Measurements from ENCODE around the gene MAGI1. TPM values are rescaled to one million over a fixed set of nuclear protein-coding genes. Genes with fewer than 3 reads are reported as not detected.

The MAGI1 gene
- total RNA-seq, 2 experiments from 2014 or later: 0.47 to 0.51 TPM

- no peaks in the 10 kb centered on the region for H3K36me3 Mint-ChIP-seq (ENCODE audit: low read depth)
- DNase-seq (no peak), ATAC-seq (no peak)
- no peaks in the 10 kb centered on the region for H3K4me1 Mint-ChIP-seq (ENCODE audit: low read depth)
- no peak for TF ChIP-seq CTCF (IDR thresholded peaks at IDR 0.05)
- H3K9me3 Mint-ChIP-seq: peaks cover 4% of the 10 kb centered on the region
- no peak overlapping the region for H3K4me3 Mint-ChIP-seq
- H3K27me3 Mint-ChIP-seq: no peaks in the 10 kb centered on the region
- POLR2A ChIA-PET: no interaction called here
- no peak overlapping the region for H3K27ac Mint-ChIP-seq
- intact Hi-C loops (cut with micrococcal nuclease): no loop called here
- CTCF ChIA-PET: no interaction called here
Observed at GRCh38 chr3:65935724-65936123, 103.0 kb downstream of the MAGI1 start.

GRCh38 chr3:65930648-65931047 lies 108.1 kb downstream of the MAGI1 start:
- intact Hi-C loops (cut with micrococcal nuclease): no loop called here
- no peak overlapping the region for H3K4me3 Mint-ChIP-seq
- ATAC-seq: no peak

GRCh38 chr3:65928110-65928509 lies 110.6 kb downstream of the MAGI1 start:
- H3K36me3 Mint-ChIP-seq (ENCODE audit: low read depth): no peaks in the 10 kb centered on the region
- peaks cover 2% of the 10 kb centered on the region for H3K9me3 Mint-ChIP-seq
- no peak for DNase-seq
- TF ChIP-seq CTCF (IDR thresholded peaks at IDR 0.05): no peak
- POLR2A ChIA-PET: no interaction called here
- no peak for ATAC-seq
- peaks cover 2% of the 10 kb centered on the region for H3K27me3 Mint-ChIP-seq
- no peaks in the 10 kb centered on the region for H3K4me1 Mint-ChIP-seq (ENCODE audit: low read depth)
- intact Hi-C loops (cut with micrococcal nuclease): no loop called here
- H3K27ac Mint-ChIP-seq: no peak overlapping the region
- no peak overlapping the region for H3K4me3 Mint-ChIP-seq
- CTCF ChIA-PET: no interaction called here

More at GRCh38 chr3:65930648-65931047, 108.1 kb downstream of the MAGI1 start:
- H3K9me3 Mint-ChIP-seq: peaks cover 6% of the 10 kb centered on the region
- H3K27ac Mint-ChIP-seq: no peak overlapping the region
- DNase-seq: no peak
- CTCF ChIA-PET: no interaction called here
- no peak for TF ChIP-seq CTCF (IDR thresholded peaks at IDR 0.05)
- H3K4me1 Mint-ChIP-seq (ENCODE audit: low read depth): no peaks in the 10 kb centered on the region
- H3K36me3 Mint-ChIP-seq (ENCODE audit: low read depth): no peaks in the 10 kb centered on the region
- POLR2A ChIA-PET: no interaction called here
- H3K27me3 Mint-ChIP-seq: no peaks in the 10 kb centered on the region

- intact Hi-C loops (cut with micrococcal nuclease): no loop called here
- Mint-ChIP-seq H3K9me3 (peaks cover 2% of the 10 kb centered on the region), H3K4me1 (ENCODE audit: low read depth) (no peaks in the 10 kb centered on the region), H3K27ac (no peak overlapping the region), H3K4me3 (no peak overlapping the region), H3K27me3 (peaks cover 2% of the 10 kb centered on the region), H3K36me3 (ENCODE audit: low read depth) (no peaks in the 10 kb centered on the region)
- ATAC-seq (no peak), DNase-seq (no peak)
- CTCF ChIA-PET: no interaction called here
- no peak for TF ChIP-seq CTCF (IDR thresholded peaks at IDR 0.05)
- POLR2A ChIA-PET: no interaction called here
Observed at GRCh38 chr3:65927576-65927975, 111.1 kb downstream of the MAGI1 start.

- no peaks in the 10 kb centered on the region for H3K4me1 Mint-ChIP-seq (ENCODE audit: low read depth)
- ChIA-PET POLR2A (no interaction called here), CTCF (no interaction called here)
- H3K27me3 Mint-ChIP-seq: peaks cover 2% of the 10 kb centered on the region
- H3K36me3 Mint-ChIP-seq (ENCODE audit: low read depth): no peaks in the 10 kb centered on the region
- H3K27ac Mint-ChIP-seq: no peak overlapping the region
- intact Hi-C loops (cut with micrococcal nuclease): no loop called here
- ATAC-seq: no peak
- H3K9me3 Mint-ChIP-seq: peaks cover 2% of the 10 kb centered on the region
- H3K4me3 Mint-ChIP-seq: no peak overlapping the region
- no peak for DNase-seq
- TF ChIP-seq CTCF (IDR thresholded peaks at IDR 0.05): no peak
Observed at GRCh38 chr3:65925254-65925954, 113.3 kb downstream of the MAGI1 start.
